Common myeloid progenitor, CD34-positive (primary cell): ENCODE data around the gene PKP1.

ENCODE experiments used
- CTCF ChIA-PET: fragments of 350-600 bp; sonication (Branson Sonifier 250); formaldehyde crosslinking; loops from one replicate; lab custom pipeline; 2021; ENCODE audit warnings: antibody characterized with exemption; lab: Charles Lee
- POLR2A ChIA-PET: fragments of 350-600 bp; sonication (Branson Sonifier 250); formaldehyde crosslinking; loops from one replicate; lab custom pipeline; 2021; ENCODE audit warnings: antibody characterized with exemption; lab: Charles Lee
- DNase-seq, 3 donors: peaks; one replicate each; pipeline versions ENCODE4 v3.0.0 to v3.0.0-alpha.2; 2013
- H3K27ac ChIP-seq, 2 experiments: 1 replicate in 1 of 2; 2 replicates in 1 of 2; pipeline ENCODE4 v1.7.0; 2013; ENCODE audit warnings: inconsistent platforms in 2 of 2, low read length in 2 of 2, mild to moderate bottlenecking in 2 of 2, low read depth in 1 of 2, moderate library complexity in 1 of 2; ENCODE audit not compliant: severe bottlenecking in 2 of 2, insufficient read depth in 1 of 2, poor library complexity in 1 of 2
- H3K27me3 ChIP-seq, 5 experiments: replicated peaks in 2 of 5; 1 replicate in 3 of 5; 2 replicates in 2 of 5; pipeline versions ENCODE4 v1.6.1 to v1.7.0; 2013; ENCODE audit warnings: low read length in 4 of 5, mild to moderate bottlenecking in 2 of 5, moderate library complexity in 2 of 5, inconsistent platforms in 1 of 5; ENCODE audit not compliant: insufficient read depth in 5 of 5, control insufficient read depth in 4 of 5
- H3K36me3 ChIP-seq, 4 experiments: 1 replicate in 2 of 4; 2 replicates in 2 of 4; pipeline versions ENCODE4 v1.6.1 to v1.7.0; 2013; ENCODE audit warnings: low read length in 3 of 4, control low read depth in 1 of 4, mild to moderate bottlenecking in 1 of 4; ENCODE audit not compliant: control insufficient read depth in 4 of 4, insufficient read depth in 4 of 4
- H3K4me1 ChIP-seq, 4 experiments: 1 replicate in 3 of 4; 2 replicates in 1 of 4; pipeline versions ENCODE4 v1.6.1 to v1.7.1; 2013; ENCODE audit warnings: low read length in 3 of 4, mild to moderate bottlenecking in 3 of 4, control low read depth in 1 of 4, inconsistent platforms in 1 of 4, moderate library complexity in 1 of 4; ENCODE audit not compliant: control insufficient read depth in 4 of 4, insufficient read depth in 4 of 4; ENCODE audit errors: control extremely low read depth in 1 of 4
- H3K4me3 ChIP-seq, 7 experiments: 1 replicate in 4 of 7; 2 replicates in 3 of 7; pipeline versions ENCODE4 v1.5.1 to v1.7.0; 2013; ENCODE audit warnings: mild to moderate bottlenecking in 7 of 7, low read length in 6 of 7, moderate library complexity in 6 of 7, inconsistent platforms in 2 of 7, low read depth in 2 of 7, control low read depth in 1 of 7; ENCODE audit not compliant: insufficient read depth in 4 of 7, control insufficient read depth in 1 of 7; ENCODE audit errors: extremely low read depth in 1 of 7
- H3K9me3 ChIP-seq, 5 experiments: 1 replicate in 4 of 5; 2 replicates in 1 of 5; pipeline versions ENCODE4 v1.6.1 to v1.7.1; 2013; ENCODE audit warnings: low read length in 4 of 5, mild to moderate bottlenecking in 2 of 5, inconsistent platforms in 1 of 5, low read depth in 1 of 5, moderate library complexity in 1 of 5; ENCODE audit not compliant: control insufficient read depth in 4 of 5, insufficient read depth in 2 of 5; ENCODE audit errors: control extremely low read depth in 1 of 5
- WGBS: methylation state at CpG from one replicate; pipeline ENCODE4 v1.1.5; 2013; ENCODE audit not compliant: insufficient coverage; 5-methylcytosine and 5-hydroxymethylcytosine counted together

PKP1 gene

DNA sequence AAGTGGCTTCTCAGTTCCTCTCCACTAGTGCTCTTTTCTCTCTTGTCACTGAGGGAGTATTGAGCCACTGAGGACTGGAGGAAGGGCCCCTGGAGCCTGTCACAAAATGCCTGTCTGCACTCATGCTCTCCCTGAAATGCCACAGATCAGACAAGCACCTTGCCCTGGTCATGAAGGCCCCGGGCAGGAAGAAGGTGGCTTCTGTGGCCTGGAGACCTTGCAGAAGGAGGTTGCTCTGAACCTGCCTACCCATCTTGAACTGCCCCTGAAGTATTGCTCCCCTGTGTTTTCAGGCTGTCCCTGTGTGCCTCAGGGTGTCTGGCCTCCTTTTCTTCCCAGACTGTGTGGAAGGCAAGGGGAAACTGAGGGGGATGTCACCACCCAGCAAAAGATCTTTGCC lies 3.1 kb downstream of the PKP1 start:
- Histone ChIP-seq H3K27me3 (peaks cover 7 to 72% (median 30%) of the 10 kb centered on the region in 5 experiments), H3K9me3 (no peaks in the 10 kb centered on the region), H3K36me3 (no peaks in the 10 kb centered on the region), H3K27ac (no peak overlapping the region), H3K4me3 (no peak overlapping the region), H3K4me1 (peaks cover 0 to 13% (median 7%) of the 10 kb centered on the region in 4 experiments)
- DNase-seq, result no peak
- ChIA-PET CTCF (interaction anchor here (1.2 kb wide), 1 partner anchor 20 kb away, joined by 3 read pairs; no protein-coding TSS in a partner anchor), POLR2A (no interaction called here)
- WGBS, result 100% methylated on average over 1 of the region's 1 CpG

GRCh38 chr1:201288007-201288406 lies 4.7 kb downstream of the PKP1 start:
- H3K4me1 ChIP-seq, result peaks cover 0 to 10% (median 6%) of the 10 kb centered on the region in 4 experiments
- 95% methylated on average over 4 of the region's 6 CpGs for WGBS
- no peaks in the 10 kb centered on the region for H3K36me3 ChIP-seq
- ChIA-PET CTCF (no interaction called here), POLR2A (no interaction called here)
- DNase-seq, result no peak
- H3K27me3 ChIP-seq, result peaks cover 0 to 56% (median 22%) of the 10 kb centered on the region in 5 experiments
- no peaks in the 10 kb centered on the region for H3K9me3 ChIP-seq
- H3K27ac ChIP-seq, result no peak overlapping the region
- H3K4me3 ChIP-seq, result no peak overlapping the region

DNA sequence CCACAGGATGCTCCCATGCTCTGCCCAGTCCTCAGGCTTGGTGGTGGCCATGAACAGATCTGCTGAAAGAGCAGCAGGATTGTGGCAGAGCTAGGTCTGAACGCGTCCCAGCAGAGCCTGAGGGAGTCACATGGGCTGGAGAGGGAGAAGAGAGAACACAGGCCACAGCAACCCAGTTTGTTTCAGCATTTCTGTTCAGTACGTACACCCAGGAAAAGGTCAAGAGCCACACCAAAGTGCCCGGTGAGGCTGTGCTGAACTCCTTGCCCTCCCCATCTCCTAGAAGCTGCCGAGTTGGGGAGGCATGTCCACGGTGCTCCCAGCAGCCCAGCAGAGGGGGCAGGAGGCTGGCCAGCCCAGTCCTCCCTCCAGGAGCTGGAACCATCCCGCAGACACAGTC lies 5.5 kb downstream of the PKP1 start:
- Histone ChIP-seq H3K27me3 (peaks cover 0 to 56% (median 23%) of the 10 kb centered on the region in 5 experiments), H3K36me3 (no peaks in the 10 kb centered on the region), H3K9me3 (no peaks in the 10 kb centered on the region), H3K4me1 (peaks cover 0 to 2% (median under 1%) of the 10 kb centered on the region in 4 experiments), H3K4me3 (no peak overlapping the region), H3K27ac (no peak overlapping the region)
- ChIA-PET CTCF (interaction anchor here (0.6 kb wide), 1 partner anchor 1373 kb away, joined by 3 read pairs; no protein-coding TSS in a partner anchor), POLR2A (no interaction called here)
- DNase-seq, result no peak
- WGBS, result 68% methylated on average over 6 of the region's 7 CpGs

DNA sequence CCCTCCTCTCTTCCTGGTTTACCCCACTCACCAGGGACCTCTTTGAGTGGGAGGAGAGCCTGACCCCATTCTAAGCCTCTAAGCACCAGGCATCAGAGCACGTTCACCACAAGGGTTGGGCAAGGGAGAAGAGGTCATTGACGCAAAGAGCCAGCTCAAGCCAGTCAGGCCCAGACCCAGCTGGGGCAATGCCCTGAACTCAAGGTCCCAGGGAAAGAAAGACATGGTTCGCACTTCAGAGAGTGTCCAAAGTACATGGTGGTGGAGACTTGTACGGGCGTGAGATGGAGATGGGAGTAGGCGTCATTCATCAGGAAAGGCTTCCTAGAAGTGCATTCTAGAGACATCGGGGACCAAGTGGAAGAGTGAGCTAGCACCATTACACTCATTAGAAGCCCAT lies 7.2 kb downstream of the PKP1 start:
- DNase-seq, result no peak
- Histone ChIP-seq H3K4me1 (no peaks in the 10 kb centered on the region), H3K27me3 (peaks cover 4 to 46% (median 20%) of the 10 kb centered on the region in 5 experiments), H3K4me3 (no peak overlapping the region), H3K9me3 (no peaks in the 10 kb centered on the region), H3K36me3 (no peaks in the 10 kb centered on the region), H3K27ac (no peak overlapping the region)
- WGBS, result 100% methylated on average over 6 of the region's 7 CpGs
- POLR2A ChIA-PET, result no interaction called here
- CTCF ChIA-PET, result interaction anchor here (0.6 to 1.5 kb wide), 3 partner anchors 15 to 140 kb away, joined by 3 to 6 read pairs (median 3); no protein-coding TSS in a partner anchor

DNA sequence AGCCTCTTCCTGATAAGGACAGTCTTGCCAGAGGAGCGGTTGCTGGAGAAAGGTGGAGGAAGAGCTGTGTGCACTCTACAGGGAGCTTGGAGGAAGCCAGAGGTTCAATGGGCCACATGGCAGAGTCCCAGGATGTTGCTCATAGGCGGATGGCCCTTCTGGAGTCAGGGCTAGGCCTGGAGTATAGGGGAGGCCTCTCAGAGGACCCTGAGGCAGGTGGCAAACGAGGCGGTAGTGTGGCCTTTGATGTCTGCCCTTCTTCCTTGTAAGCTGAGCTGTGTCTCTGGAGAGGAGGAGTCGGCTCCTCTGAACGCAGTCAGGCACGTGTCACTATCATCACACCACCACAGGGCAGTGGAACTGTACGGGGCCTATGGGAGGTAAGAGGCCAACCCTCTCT lies 8.6 kb downstream of the PKP1 start:
- no peak for DNase-seq
- H3K36me3 ChIP-seq, result no peaks in the 10 kb centered on the region
- POLR2A ChIA-PET, result no interaction called here
- WGBS, result 80% methylated on average over 4 of the region's 8 CpGs
- H3K27me3 ChIP-seq, result peaks cover under 1 to 38% (median 18%) of the 10 kb centered on the region in 5 experiments
- H3K9me3 ChIP-seq, result no peaks in the 10 kb centered on the region
- no peak overlapping the region for H3K27ac ChIP-seq
- no peak overlapping the region for H3K4me3 ChIP-seq
- no peaks in the 10 kb centered on the region for H3K4me1 ChIP-seq
- CTCF ChIA-PET, result interaction anchor here (1.2 kb wide), 1 partner anchor 54 kb away, joined by 3 read pairs; no protein-coding TSS in a partner anchor

- H3K4me1 ChIP-seq, result no peaks in the 10 kb centered on the region
- DNase-seq, result no peak
- ChIA-PET CTCF (no interaction called here), POLR2A (no interaction called here)
- WGBS, result 81% methylated on average over 2 of the region's 2 CpGs
- H3K36me3 ChIP-seq, result no peaks in the 10 kb centered on the region
- H3K27me3 ChIP-seq, result peaks cover 0 to 27% (median 16%) of the 10 kb centered on the region in 5 experiments
- H3K4me3 ChIP-seq, result no peak overlapping the region
- no peaks in the 10 kb centered on the region for H3K9me3 ChIP-seq
- H3K27ac ChIP-seq, result no peak overlapping the region
Observed at GRCh38 chr1:201294876-201295275, 11.6 kb downstream of the PKP1 start.

GRCh38 chr1:201295346-201295745 lies 12.0 kb downstream of the PKP1 start:
- ChIA-PET POLR2A (no interaction called here), CTCF (no interaction called here)
- Histone ChIP-seq H3K27ac (no peak overlapping the region), H3K27me3 (peaks cover 0 to 28% (median 14%) of the 10 kb centered on the region in 5 experiments), H3K4me3 (no peak overlapping the region), H3K4me1 (no peaks in the 10 kb centered on the region), H3K36me3 (no peaks in the 10 kb centered on the region), H3K9me3 (no peaks in the 10 kb centered on the region)
- WGBS, result 100% methylated on average over 3 of the region's 4 CpGs
- no peak for DNase-seq
